Right atrium auricular region (tissue), 2 donors: ENCODE data around the gene TMEM45B. TPM values are rescaled to one million over a fixed set of nuclear protein-coding genes. Genes with fewer than 3 reads are reported as not detected.
"Not testable (repeated sequence)": the region's sequence is repeated elsewhere in the genome, so short reads cannot be mapped to it uniquely, and the experiment has no call there.

ENCODE experiments used
- DNase-seq: peaks from one replicate; pipeline ENCODE4 v3.0.0-alpha.2; 2019; ENCODE audit warnings: low spot score
- H3K27ac ChIP-seq, 2 donors: fragments of 200-600 bp; sonication (generic); 1 replicate in 1 of 2; 2 replicates in 1 of 2; pipeline ENCODE4 v1.5.1; 2016 to 2019
- H3K27me3 ChIP-seq, 2 donors: fragments of 200-600 bp; sonication (generic); one replicate each; pipeline versions ENCODE4 v1.5.1 to v1.6.0; 2017 to 2019
- H3K36me3 ChIP-seq: fragments of 200-600 bp; sonication (generic); one replicate; pipeline ENCODE4 v1.5.1; 2016
- H3K4me1 ChIP-seq, 2 donors: fragments of 200-600 bp; sonication (generic); one replicate each; pipeline versions ENCODE4 v1.5.1 to v1.6.0; 2017 to 2019
- H3K4me3 ChIP-seq, 2 donors: fragments of 200-600 bp; sonication (generic); 1 replicate in 1 of 2; 2 replicates in 1 of 2; pipeline ENCODE4 v1.5.1; 2017 to 2019; ENCODE audit warnings: mild to moderate bottlenecking in 1 of 2, moderate library complexity in 1 of 2
- H3K9me3 ChIP-seq, 2 donors: fragments of 200-600 bp; sonication (generic); one replicate each; pipeline ENCODE4 v1.5.1; 2019
- CTCF ChIP-seq, 2 donors: fragments of 200-600 bp; sonication (generic); IDR thresholded peaks; one replicate each; pipeline ENCODE4 v1.5.1; 2019; ENCODE audit warnings: antibody characterized with exemption in 2 of 2
- total RNA-seq, 2 donors: library from RNA; depleted of rRNA; stranded (reverse); fragments of >200 nt; gene quantifications; one replicate each; pipeline ENCODE4 v1.1.0, GENCODE V29; 2016

Gene TMEM45B
- total RNA-seq, 2 donors from 2014 or later, result not detected

- no peak for DNase-seq
- no peaks in the 10 kb centered on the region for H3K36me3 ChIP-seq
- H3K27ac ChIP-seq, result no peak overlapping the region
- H3K9me3 ChIP-seq, result no peaks in the 10 kb centered on the region
- peaks cover 0 to 10% of the 10 kb centered on the region in 2 donors for H3K4me1 ChIP-seq
- peaks cover 0 to 3% of the 10 kb centered on the region in 2 donors for H3K27me3 ChIP-seq
- TF ChIP-seq CTCF (IDR thresholded peaks at IDR 0.05), result no peak
- H3K4me3 ChIP-seq, result no peak overlapping the region
Measured at GRCh38 chr11:129817534-129818051, 1.9 kb downstream of the TMEM45B start.

GRCh38 chr11:129818236-129818635 lies 2.6 kb downstream of the TMEM45B start:
- H3K36me3 ChIP-seq, DNase-seq, H3K4me3 ChIP-seq, H3K27me3 ChIP-seq, H3K9me3 ChIP-seq, H3K27ac ChIP-seq: not testable (repeated sequence)
- H3K4me1 ChIP-seq, result peaks cover 0 to 10% of the 10 kb centered on the region in 2 donors

GRCh38 chr11:129819237-129819636 lies 3.6 kb downstream of the TMEM45B start:
- H3K27me3 ChIP-seq, result peaks cover 0 to 3% of the 10 kb centered on the region in 2 donors
- peaks cover 0 to 10% of the 10 kb centered on the region in 2 donors for H3K4me1 ChIP-seq
- DNase-seq, result no peak
- no peak for TF ChIP-seq CTCF (IDR thresholded peaks at IDR 0.05)
- no peak overlapping the region for H3K4me3 ChIP-seq
- H3K27ac ChIP-seq, result no peak overlapping the region
- no peaks in the 10 kb centered on the region for H3K36me3 ChIP-seq
- no peaks in the 10 kb centered on the region for H3K9me3 ChIP-seq

GRCh38 chr11:129820228-129820627 lies 4.6 kb downstream of the TMEM45B start:
- H3K4me3 ChIP-seq, H3K36me3 ChIP-seq, H3K27ac ChIP-seq, DNase-seq, H3K27me3 ChIP-seq, H3K9me3 ChIP-seq: not testable (repeated sequence)
- peaks cover 0 to 10% of the 10 kb centered on the region in 2 donors for H3K4me1 ChIP-seq

GRCh38 chr11:129823281-129823680 lies 7.6 kb downstream of the TMEM45B start:
- not testable (repeated sequence) for H3K4me3 ChIP-seq, H3K27me3 ChIP-seq, DNase-seq, H3K4me1 ChIP-seq, H3K9me3 ChIP-seq, H3K27ac ChIP-seq, H3K36me3 ChIP-seq

GRCh38 chr11:129823799-129824198 lies 8.2 kb downstream of the TMEM45B start:
- H3K9me3 ChIP-seq, H3K4me1 ChIP-seq, H3K4me3 ChIP-seq, H3K36me3 ChIP-seq, H3K27ac ChIP-seq, DNase-seq, H3K27me3 ChIP-seq: not testable (repeated sequence)

GRCh38 chr11:129825380-129825779 lies 9.7 kb downstream of the TMEM45B start:
- Histone ChIP-seq H3K27ac (no peak overlapping the region), H3K4me1 (no peaks in the 10 kb centered on the region), H3K9me3 (peaks cover 0 to 3% of the 10 kb centered on the region in 2 donors), H3K27me3 (no peaks in the 10 kb centered on the region), H3K36me3 (no peaks in the 10 kb centered on the region), H3K4me3 (no peak overlapping the region)
- TF ChIP-seq CTCF (IDR thresholded peaks at IDR 0.05), result no peak
- no peak for DNase-seq

GRCh38 chr11:129828301-129828836 lies 12.7 kb downstream of the TMEM45B start:
- H3K9me3 ChIP-seq, result peaks cover 0 to 3% of the 10 kb centered on the region in 2 donors
- H3K36me3 ChIP-seq, result no peaks in the 10 kb centered on the region
- H3K27me3 ChIP-seq, result no peaks in the 10 kb centered on the region
- no peak overlapping the region for H3K27ac ChIP-seq
- H3K4me3 ChIP-seq, result no peak overlapping the region
- no peaks in the 10 kb centered on the region for H3K4me1 ChIP-seq
- no peak for DNase-seq
- TF ChIP-seq CTCF (IDR thresholded peaks at IDR 0.05), result no peak

- not testable (repeated sequence) for H3K4me3 ChIP-seq, H3K27me3 ChIP-seq, H3K4me1 ChIP-seq, H3K36me3 ChIP-seq, H3K9me3 ChIP-seq, DNase-seq, H3K27ac ChIP-seq
Measured at GRCh38 chr11:129829497-129829896, 13.8 kb downstream of the TMEM45B start.

GRCh38 chr11:129831227-129831626 lies 15.6 kb downstream of the TMEM45B start:
- H3K36me3 ChIP-seq, H3K4me3 ChIP-seq, H3K27me3 ChIP-seq, H3K27ac ChIP-seq, H3K9me3 ChIP-seq, H3K4me1 ChIP-seq, DNase-seq: not testable (repeated sequence)

- not testable (repeated sequence) for H3K4me1 ChIP-seq, H3K36me3 ChIP-seq, H3K27ac ChIP-seq, H3K27me3 ChIP-seq, H3K4me3 ChIP-seq, DNase-seq, H3K9me3 ChIP-seq
Measured at GRCh38 chr11:129833260-129833659, 17.6 kb downstream of the TMEM45B start.
